GM12878 (cell line): ENCODE measurements around the gene ITM2C. TPM values are rescaled to one million over a fixed set of nuclear protein-coding genes. Genes with fewer than 3 reads are reported as not detected.

ENCODE experiments used
- ATAC-seq: fragments of 200-7000 bp; cut with Tn5 transposase; 3 replicates; pipeline ENCODE4 v1.9.1; 2020; ENCODE audit warnings: mild to moderate bottlenecking, moderate library complexity
- BruUV-seq: library from RNA; stranded (reverse); fragments of 400-500 nt; replicated peaks from 2 replicates; lab custom pipeline; 2021; lab: Mats Ljungman, UMichigan
- CTCF ChIA-PET: fragments of 300-600 bp; sonication (Branson Sonifier 250); formaldehyde crosslinking; extraction: SDS; loops from one replicate; lab custom pipeline; 2021; ENCODE audit warnings: inconsistent platforms; lab: Yijun Ruan, JAX
- POLR2A ChIA-PET: fragments of 350-600 bp; formaldehyde crosslinking; extraction: SDS; loops from one replicate; lab custom pipeline; 2021; ENCODE audit warnings: inconsistent platforms; lab: Charles Lee
- RAD21 ChIA-PET: fragments of 300-600 bp; sonication (Branson Sonifier 250); formaldehyde crosslinking; loops from one replicate; lab custom pipeline; 2023; ENCODE audit warnings: antibody characterized with exemption; ENCODE audit not compliant: unreplicated experiment; lab: Charles Lee
- SMC1A ChIA-PET: fragments of 300-600 bp; sonication (Branson Sonifier 250); formaldehyde crosslinking; loops from one replicate; lab custom pipeline; 2023; ENCODE audit not compliant: unreplicated experiment, uncharacterized antibody; lab: Charles Lee
- DNase-seq: peaks from one replicate; pipeline ENCODE4 v3.0.0-alpha.2; 2011; ENCODE audit warnings: low read depth, low spot score
- FAIRE-seq: peaks from 3 replicates; lab custom pipeline; 2011; peaks lifted over from hg19 to GRCh38; lab: Jason Lieb, UNC
- H2AFZ ChIP-seq: 2 replicates; pipeline ENCODE4 v1.6.0; 2011; ENCODE audit warnings: low read depth, low read length, control low read depth; ENCODE audit not compliant: control insufficient read depth
- H3K27ac ChIP-seq: 2 replicates; pipeline ENCODE4 v1.5.1; 2011; ENCODE audit warnings: control low read depth; ENCODE audit not compliant: control insufficient read depth, insufficient read depth
- H3K27me3 ChIP-seq, 2 experiments: replicated peaks in 1 of 2; 2 replicates each; pipeline versions ENCODE4 v1.6.0 to v1.6.1; 2011; ENCODE audit warnings: low read length in 1 of 2; ENCODE audit not compliant: control insufficient read depth in 2 of 2, insufficient read depth in 2 of 2
- H3K36me3 ChIP-seq, 2 experiments: 2 replicates each; pipeline ENCODE4 v1.5.1; 2011; ENCODE audit warnings: low read length in 1 of 2; ENCODE audit not compliant: control insufficient read depth in 2 of 2, insufficient read depth in 2 of 2
- H3K4me1 ChIP-seq: 2 replicates; pipeline ENCODE4 v1.6.1; 2011; ENCODE audit warnings: mild to moderate bottlenecking, low read length, moderate library complexity, mixed read lengths; ENCODE audit not compliant: control insufficient read depth, insufficient read depth
- H3K4me2 ChIP-seq: 2 replicates; pipeline ENCODE4 v1.6.0; 2011; ENCODE audit warnings: control low read depth; ENCODE audit not compliant: control insufficient read depth, insufficient read depth
- H3K4me3 ChIP-seq: fragments of 200-600 bp; sonication (generic); 2 replicates; pipeline ENCODE4 v1.5.1; 2016
- H3K79me2 ChIP-seq: 2 replicates; pipeline ENCODE4 v1.6.0; 2011; ENCODE audit warnings: low read length; ENCODE audit not compliant: control insufficient read depth, insufficient read depth
- H3K9ac ChIP-seq: 2 replicates; pipeline ENCODE4 v1.8.0; 2011; ENCODE audit warnings: low read length, control low read depth, mixed read lengths; ENCODE audit not compliant: control insufficient read depth, insufficient read depth
- H3K9me3 ChIP-seq: replicated peaks from 3 replicates; pipeline ENCODE4 v1.5.1; 2011; ENCODE audit warnings: mild to moderate bottlenecking, low read length; ENCODE audit not compliant: control insufficient read depth, insufficient read depth
- H4K20me1 ChIP-seq: 2 replicates; pipeline ENCODE4 v1.6.0; 2011; ENCODE audit not compliant: control insufficient read depth, insufficient read depth
- BHLHE40 ChIP-seq, 2 experiments: fragments of 450-650 bp in 1 of 2; IDR thresholded peaks; 2 replicates each; pipeline ENCODE4 v1.6.1; 2011 to 2017; ENCODE audit warnings: low read depth in 2 of 2, borderline replicate concordance in 1 of 2, improper control_type of control experiment in 1 of 2, low read length in 1 of 2, mild to moderate bottlenecking in 1 of 2
- SPI1 ChIP-seq: IDR thresholded peaks from 2 replicates; pipeline ENCODE4 v1.6.1; 2011; ENCODE audit warnings: low read depth, mild to moderate bottlenecking, low read length, moderate library complexity, borderline replicate concordance; ENCODE audit not compliant: insufficient read depth
- WGBS: methylation state at CpG from one replicate; pipeline ENCODE4 v1.1.6; 2016; ENCODE audit warnings: low lambda C conversion rate; ENCODE audit not compliant: insufficient replicate concordance, insufficient coverage; ENCODE audit errors: missing lambda C conversion rate; 5-methylcytosine and 5-hydroxymethylcytosine counted together
- in situ Hi-C: fragments of 300-500 bp; cut with MboI; formaldehyde crosslinking; loops from 9 replicates; pipeline ENCODE4 v1.14.3; 2018; ENCODE audit warnings: mixed read lengths
- intact Hi-C: fragments of 100-400 bp; cut with micrococcal nuclease; formaldehyde crosslinking; loops from one replicate; pipeline ENCODE4 v1.14.2; 2022; ENCODE audit not compliant: unreplicated experiment
- polyA plus RNA-seq, 11 experiments: library from polyadenylated mRNA; depleted of rRNA in 4 of 11; unstranded in 6 of 11; stranded (reverse) in 5 of 11; fragments of >200 nt; fragmentation: Nextera tagmentation in 4 of 11; fragmentation: Illumina TruSeq in 1 of 11; extraction: Ambion mirVana in 4 of 11; extraction: Trizol in 1 of 11; gene quantifications; 1 replicate in 1 of 11; 2 replicates in 10 of 11; pipeline versions ENCODE4 v1.2.1 to v1.2.3, GENCODE V29; 2011 to 2016; ENCODE audit warnings: inconsistent platforms in 2 of 11, missing spikeins in 2 of 11, low read depth in 1 of 11
- total RNA-seq, 4 experiments: library from RNA; depleted of rRNA in 3 of 4; stranded (reverse); fragments of >200 nt in 3 of 4; fragmentation: Illumina TruSeq in 1 of 4; extraction: Trizol in 1 of 4; gene quantifications; 2 replicates each; pipeline versions ENCODE4 v1.2.1 to v1.2.3, GENCODE V29; 2013 to 2021

ITM2C gene
- total and polyA plus RNA-seq, 10 of the 15 experiments (the other 5 are each of a cell fraction or from before 2014, with no cell fraction given) = 5.4 to 195 (median 149) TPM

GRCh38 chr2:230877759-230878598 lies 13.2 kb downstream of the ITM2C start:
- TF ChIP-seq SPI1 = peak; percentile 51; the same call in 1 of the 2 replicates
- TF ChIP-seq BHLHE40 (IDR thresholded peaks at IDR 0.05; ENCODE audit: borderline replicate concordance in 1 of 2, low read depth in 2 of 2, low read length in 1 of 2) = no peak
- Histone ChIP-seq H3K27ac (no peak overlapping the region), H3K9ac (no peak overlapping the region), H3K79me2 (no peaks in the 10 kb centered on the region; the same call in 1 of the 2 replicates), H3K27me3 (no peaks in the 10 kb centered on the region), H3K4me2 (0 out of 2 replicates have a peak overlapping the region, but pooled peaks have one; percentile 44), H2AFZ (no peak overlapping the region; the same call in 1 of the 2 replicates), H3K9me3 (no peaks in the 10 kb centered on the region), H4K20me1 (no peaks in the 10 kb centered on the region), H3K4me3 (no peak overlapping the region), H3K4me1 (peaks cover 34% of the 10 kb centered on the region), H3K36me3 (peaks cover 2 to 9% of the 10 kb centered on the region in 2 experiments; a peak in 3 of 4 replicates)
- intact Hi-C loops = no loop called here
- BruUV-seq = no TSS peak
- 79% methylated on average over 18 of the region's 20 CpGs for WGBS
- ChIA-PET POLR2A (no interaction called here), CTCF (interaction anchor here (1.0 to 2.9 kb wide), 8 partner anchors 11 to 175 kb away, joined by 3 to 9 read pairs (median 4); partner anchors contain the start of gene ITM2C), SMC1A (interaction anchor here (1.1 to 1.9 kb wide), 6 partner anchors 9 to 30 kb away, joined by 3 to 6 read pairs (median 4); no protein-coding TSS in a partner anchor), RAD21 (interaction anchor here (0.9 to 1.7 kb wide), 2 partner anchors 11 to 47 kb away, joined by 3 to 5 read pairs; partner anchors contain the start of gene GPR55)
- in situ Hi-C loops = no loop called here
- DNase-seq (no peak), FAIRE-seq (peak; percentile 87), ATAC-seq (no peak)
